GM23338 (cell line): ENCODE measurements around the gene SLC66A2. TPM values are rescaled to one million over a fixed set of nuclear protein-coding genes. Genes with fewer than 3 reads are reported as not detected.

Experiments
- ATAC-seq: fragments of 200-7000 bp; cut with Tn5 transposase; 3 replicates; pipeline ENCODE4 v1.9.1; 2020
- DNase-seq: peaks from one replicate; pipeline ENCODE4 v3.0.0-alpha.2; 2015; ENCODE audit warnings: low spot score
- H2AFZ ChIP-seq: fragments of 200-600 bp; sonication (generic); 2 replicates; pipeline ENCODE4 v1.8.0; 2016; ENCODE audit warnings: antibody characterized with exemption, mild to moderate bottlenecking, moderate library complexity
- H3F3A ChIP-seq: fragments of 200-600 bp; sonication (generic); replicated peaks from 2 replicates; pipeline ENCODE4 v1.8.0; 2017; ENCODE audit warnings: antibody characterized with exemption, mixed run types, low read depth
- H3K27ac ChIP-seq: fragments of 200-600 bp; sonication (generic); 2 replicates; pipeline ENCODE4 v1.6.1; 2016; ENCODE audit warnings: low read depth
- H3K27me3 ChIP-seq: fragments of 200-600 bp; sonication (generic); 2 replicates; pipeline ENCODE4 v1.8.0; 2016; ENCODE audit warnings: mild to moderate bottlenecking, mixed run types, moderate library complexity; ENCODE audit not compliant: insufficient read depth
- H3K36me3 ChIP-seq: fragments of 200-600 bp; sonication (generic); 2 replicates; pipeline ENCODE4 v1.8.0; 2016; ENCODE audit warnings: mild to moderate bottlenecking; ENCODE audit not compliant: insufficient read depth
- H3K4me1 ChIP-seq: fragments of 200-600 bp; sonication (generic); 2 replicates; pipeline ENCODE4 v1.8.0; 2016; ENCODE audit warnings: mild to moderate bottlenecking, moderate library complexity; ENCODE audit not compliant: insufficient read depth
- H3K4me2 ChIP-seq: fragments of 200-600 bp; sonication (generic); 2 replicates; pipeline ENCODE4 v1.7.1; 2017; ENCODE audit warnings: mixed run types
- H3K4me3 ChIP-seq: fragments of 200-600 bp; sonication (generic); 2 replicates; pipeline ENCODE4 v1.6.1; 2016; ENCODE audit warnings: mixed run types
- H3K79me2 ChIP-seq: fragments of 200-600 bp; sonication (generic); replicated peaks from 2 replicates; pipeline ENCODE4 v1.8.0; 2017; ENCODE audit warnings: mild to moderate bottlenecking; ENCODE audit not compliant: insufficient read depth
- H3K9me2 ChIP-seq: fragments of 200-600 bp; sonication (generic); 2 replicates; pipeline ENCODE4 v1.8.0; 2017; ENCODE audit not compliant: insufficient read depth
- H4K20me1 ChIP-seq: fragments of 200-600 bp; sonication (generic); replicated peaks from 2 replicates; pipeline ENCODE4 v1.8.0; 2017; ENCODE audit warnings: mild to moderate bottlenecking; ENCODE audit not compliant: insufficient read depth
- H3K27ac Mint-ChIP-seq: 2 replicates; pipeline ENCODE4 v1.8.0; 2020; ENCODE audit warnings: inconsistent platforms, mild to moderate bottlenecking, moderate library complexity, mixed read lengths
- H3K27me3 Mint-ChIP-seq: 3 replicates; pipeline ENCODE4 v1.8.0; 2022; ENCODE audit warnings: low read depth, mild to moderate bottlenecking, moderate library complexity, mixed read lengths, inconsistent platforms; ENCODE audit not compliant: insufficient read depth, poor library complexity
- H3K36me3 Mint-ChIP-seq: 3 replicates; pipeline ENCODE4 v1.8.0; 2021; ENCODE audit warnings: low read depth, mild to moderate bottlenecking, inconsistent platforms, moderate library complexity, mixed read lengths
- H3K4me1 Mint-ChIP-seq: 3 replicates; pipeline ENCODE4 v1.8.0; 2020; ENCODE audit warnings: mild to moderate bottlenecking, inconsistent platforms, mixed read lengths
- H3K4me3 Mint-ChIP-seq: 3 replicates; pipeline ENCODE4 v1.8.0; 2021; ENCODE audit warnings: moderate library complexity, mild to moderate bottlenecking, inconsistent platforms, mixed read lengths
- H3K9me3 Mint-ChIP-seq: 3 replicates; pipeline ENCODE4 v1.8.0; 2020; ENCODE audit warnings: moderate library complexity, mild to moderate bottlenecking, inconsistent platforms, mixed read lengths
- CREB1 ChIP-seq: fragments of 250-450 bp; sonication (Bioruptor Pico); IDR thresholded peaks from 2 replicates; pipeline ENCODE4 v1.5.0; 2020; ENCODE audit warnings: low read depth, mild to moderate bottlenecking, moderate library complexity
- ETS1 ChIP-seq: IDR thresholded peaks from 2 replicates; pipeline ENCODE4 v1.6.1; 2016; ENCODE audit warnings: antibody characterized with exemption
- EZH2phosphoT487 ChIP-seq: fragments of 200-600 bp; sonication (generic); IDR thresholded peaks from one replicate; pipeline ENCODE4 v1.8.1; 2018; ENCODE audit warnings: antibody characterized with exemption; ENCODE audit not compliant: unreplicated experiment
- JUNB ChIP-seq: IDR thresholded peaks from one replicate; pipeline ENCODE4 v1.6.1; 2016; ENCODE audit warnings: antibody characterized with exemption; ENCODE audit not compliant: unreplicated experiment
- POLR2AphosphoS5 ChIP-seq: IDR thresholded peaks from 2 replicates; pipeline ENCODE4 v1.6.1; 2016; ENCODE audit warnings: antibody characterized with exemption, low read depth
- ZNF114 ChIP-seq: fragments of 250-450 bp; sonication (Bioruptor Pico); IDR thresholded peaks from 2 replicates; pipeline ENCODE4 v1.5.0; 2020; ENCODE audit warnings: mild to moderate bottlenecking, moderate library complexity
- ZNF331 ChIP-seq: fragments of 250-450 bp; sonication (Bioruptor Pico); IDR thresholded peaks from 2 replicates; pipeline ENCODE4 v1.5.0; 2020; ENCODE audit warnings: low read depth, mild to moderate bottlenecking, moderate library complexity
- ZNF462 ChIP-seq: fragments of 250-450 bp; sonication (Bioruptor Pico); IDR thresholded peaks from 2 replicates; pipeline ENCODE4 v1.5.0; 2020; ENCODE audit warnings: mild to moderate bottlenecking, moderate library complexity
- polyA plus RNA-seq: library from polyadenylated mRNA; unstranded; fragments of >200 nt; fragmentation: Nextera tagmentation; extraction: Ambion mirVana; gene quantifications from 2 replicates; pipeline ENCODE4 v1.2.1, GENCODE V29; 2016
- total RNA-seq: library from RNA; depleted of rRNA; stranded (reverse); fragments of >200 nt; shearing (Covaris generic); gene quantifications from 2 replicates; pipeline ENCODE4 v1.2.3, GENCODE V29; 2014
- TF ChIP-seq, protein P1 (sequence below), 2 experiments: fragments of 200-600 bp in 1 of 2; sonication (generic) in 1 of 2; conservative IDR thresholded peaks; 2 replicates each; pipeline versions ENCODE4 v1.5.1 to v1.6.1; 2016 to 2017; ENCODE audit warnings: antibody characterized with exemption in 2 of 2, low read depth in 2 of 2, mild to moderate bottlenecking in 2 of 2, moderate library complexity in 1 of 2

The SLC66A2 gene
- total and polyA plus RNA-seq, 2 experiments from 2014 or later: 4.0 to 18.1 TPM

GRCh38 chr18:79853993-79854364 lies 97.5 kb downstream of the SLC66A2 start:
- H3K9me2 ChIP-seq: no peaks in the 10 kb centered on the region
- H3K4me1 ChIP-seq: no peaks in the 10 kb centered on the region
- ATAC-seq (peak; percentile 27), DNase-seq (no peak)
- Mint-ChIP-seq H3K4me1 (peaks cover 11% of the 10 kb centered on the region; the same call in 2 of the 3 replicates), H3K36me3 (no peaks in the 10 kb centered on the region), H3K27ac (no peak overlapping the region), H3K27me3 (peaks cover 3% of the 10 kb centered on the region), H3K9me3 (no peaks in the 10 kb centered on the region), H3K4me3 (no peak overlapping the region)
- no peak overlapping the region for H3K4me2 ChIP-seq
- H3K27me3 ChIP-seq: no peaks in the 10 kb centered on the region
- H3K36me3 ChIP-seq: no peaks in the 10 kb centered on the region
- H3K79me2 ChIP-seq: no peaks in the 10 kb centered on the region
- no peak overlapping the region for H2AFZ ChIP-seq
- H3K27ac ChIP-seq: no peak overlapping the region
- TF ChIP-seq, protein P1, sequence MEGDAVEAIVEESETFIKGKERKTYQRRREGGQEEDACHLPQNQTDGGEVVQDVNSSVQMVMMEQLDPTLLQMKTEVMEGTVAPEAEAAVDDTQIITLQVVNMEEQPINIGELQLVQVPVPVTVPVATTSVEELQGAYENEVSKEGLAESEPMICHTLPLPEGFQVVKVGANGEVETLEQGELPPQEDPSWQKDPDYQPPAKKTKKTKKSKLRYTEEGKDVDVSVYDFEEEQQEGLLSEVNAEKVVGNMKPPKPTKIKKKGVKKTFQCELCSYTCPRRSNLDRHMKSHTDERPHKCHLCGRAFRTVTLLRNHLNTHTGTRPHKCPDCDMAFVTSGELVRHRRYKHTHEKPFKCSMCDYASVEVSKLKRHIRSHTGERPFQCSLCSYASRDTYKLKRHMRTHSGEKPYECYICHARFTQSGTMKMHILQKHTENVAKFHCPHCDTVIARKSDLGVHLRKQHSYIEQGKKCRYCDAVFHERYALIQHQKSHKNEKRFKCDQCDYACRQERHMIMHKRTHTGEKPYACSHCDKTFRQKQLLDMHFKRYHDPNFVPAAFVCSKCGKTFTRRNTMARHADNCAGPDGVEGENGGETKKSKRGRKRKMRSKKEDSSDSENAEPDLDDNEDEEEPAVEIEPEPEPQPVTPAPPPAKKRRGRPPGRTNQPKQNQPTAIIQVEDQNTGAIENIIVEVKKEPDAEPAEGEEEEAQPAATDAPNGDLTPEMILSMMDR (conservative IDR thresholded peaks at IDR 0.05; ENCODE audit: low read depth in 2 of 2): peak in 1 of 2 experiments; percentile 19; a peak in 1 of 4 replicates
- no peak for TF ChIP-seq ZNF114
- H3F3A ChIP-seq: 0 out of 2 replicates have a peak, but pooled peaks cover 4% of the 10 kb centered on the region
- H3K4me3 ChIP-seq: no peak overlapping the region
- H4K20me1 ChIP-seq: no peaks in the 10 kb centered on the region

- no peaks in the 10 kb centered on the region for H3K9me3 Mint-ChIP-seq
- no peak for DNase-seq
- H2AFZ ChIP-seq: no peak overlapping the region
- H3K79me2 ChIP-seq: no peaks in the 10 kb centered on the region
- no peak overlapping the region for H3K27ac Mint-ChIP-seq
- H3K4me2 ChIP-seq: no peak overlapping the region
- H3K27me3 Mint-ChIP-seq: peaks cover 3% of the 10 kb centered on the region
- H3K36me3 ChIP-seq: no peaks in the 10 kb centered on the region
- no peaks in the 10 kb centered on the region for H3K4me1 ChIP-seq
- 0 out of 2 replicates have a peak, but pooled peaks cover 4% of the 10 kb centered on the region for H3F3A ChIP-seq
- no peaks in the 10 kb centered on the region for H3K27me3 ChIP-seq
- H3K4me3 ChIP-seq: no peak overlapping the region
- no peak overlapping the region; the same call in 2 of the 3 replicates for H3K4me3 Mint-ChIP-seq
- no peaks in the 10 kb centered on the region for H3K9me2 ChIP-seq
- H3K27ac ChIP-seq: no peak overlapping the region
- no peaks in the 10 kb centered on the region for H3K36me3 Mint-ChIP-seq
- H3K4me1 Mint-ChIP-seq: peaks cover 11% of the 10 kb centered on the region; the same call in 2 of the 3 replicates
- ATAC-seq: no peak
- H4K20me1 ChIP-seq: no peaks in the 10 kb centered on the region
- TF ChIP-seq ZNF462 (no peak), ZNF331 (CRISPR knock-in tag) (no peak), JUNB (no peak), CREB1 (CRISPR knock-in tag) (no peak), POLR2AphosphoS5 (no peak), ETS1 (no peak), EZH2phosphoT487 (no peak)
Observed at GRCh38 chr18:79853303-79853992, 98.0 kb downstream of the SLC66A2 start.
